ENCODE data around the gene UNC5A.

UNC5A gene

GRCh38 chr5:176781638-176782570, 28.5 kb upstream of the UNC5A start:
- no peak for DNase-seq (ENCODE audit: low read depth)

DNA sequence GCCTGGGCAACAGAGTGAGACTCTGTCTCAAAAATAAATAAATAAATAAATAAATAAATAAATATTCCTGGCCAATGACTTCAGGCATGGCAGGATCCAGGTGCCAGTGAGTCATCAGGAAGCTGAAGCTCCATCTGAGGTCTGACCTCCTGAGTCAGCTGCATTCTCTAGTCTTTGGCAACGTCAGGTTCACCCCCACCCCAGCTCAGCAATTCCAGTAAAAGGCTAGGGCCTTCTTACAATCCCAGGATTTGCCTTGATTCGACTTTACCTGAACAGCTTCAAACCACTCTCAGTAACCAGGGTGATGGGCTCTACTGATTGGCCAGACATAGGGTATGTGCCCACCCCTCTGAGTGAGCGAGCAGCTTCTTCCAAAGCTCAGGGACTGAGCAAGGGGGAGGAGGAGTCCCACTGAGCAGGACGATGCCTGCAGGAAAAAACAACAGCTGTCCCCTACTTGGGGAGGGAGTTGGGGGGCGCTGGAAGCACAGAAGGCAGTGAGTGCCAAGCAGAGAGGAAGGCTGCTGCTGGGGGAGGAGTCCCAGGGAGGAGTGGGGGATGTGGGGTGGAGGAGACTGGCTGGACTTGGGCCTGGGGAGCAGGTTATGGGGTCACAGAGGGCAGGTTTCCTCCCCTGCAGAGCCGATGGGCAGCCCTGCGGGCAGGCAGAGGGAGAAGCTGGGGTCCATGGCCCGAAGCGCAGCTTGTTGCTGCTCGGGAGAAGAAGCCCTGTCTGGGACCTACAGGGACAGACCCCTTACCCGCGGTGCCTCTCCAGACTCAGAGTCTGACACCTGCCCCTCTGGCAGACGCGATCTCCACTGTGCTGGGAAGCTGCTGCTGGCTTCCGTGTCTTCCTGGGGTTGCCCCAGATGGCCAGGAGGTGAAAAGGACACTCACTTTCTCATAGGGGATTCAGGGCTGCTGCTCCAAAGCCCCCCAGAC, 25.9 kb upstream of the UNC5A start:
- no peak for DNase-seq (ENCODE audit: low read depth)

DNA sequence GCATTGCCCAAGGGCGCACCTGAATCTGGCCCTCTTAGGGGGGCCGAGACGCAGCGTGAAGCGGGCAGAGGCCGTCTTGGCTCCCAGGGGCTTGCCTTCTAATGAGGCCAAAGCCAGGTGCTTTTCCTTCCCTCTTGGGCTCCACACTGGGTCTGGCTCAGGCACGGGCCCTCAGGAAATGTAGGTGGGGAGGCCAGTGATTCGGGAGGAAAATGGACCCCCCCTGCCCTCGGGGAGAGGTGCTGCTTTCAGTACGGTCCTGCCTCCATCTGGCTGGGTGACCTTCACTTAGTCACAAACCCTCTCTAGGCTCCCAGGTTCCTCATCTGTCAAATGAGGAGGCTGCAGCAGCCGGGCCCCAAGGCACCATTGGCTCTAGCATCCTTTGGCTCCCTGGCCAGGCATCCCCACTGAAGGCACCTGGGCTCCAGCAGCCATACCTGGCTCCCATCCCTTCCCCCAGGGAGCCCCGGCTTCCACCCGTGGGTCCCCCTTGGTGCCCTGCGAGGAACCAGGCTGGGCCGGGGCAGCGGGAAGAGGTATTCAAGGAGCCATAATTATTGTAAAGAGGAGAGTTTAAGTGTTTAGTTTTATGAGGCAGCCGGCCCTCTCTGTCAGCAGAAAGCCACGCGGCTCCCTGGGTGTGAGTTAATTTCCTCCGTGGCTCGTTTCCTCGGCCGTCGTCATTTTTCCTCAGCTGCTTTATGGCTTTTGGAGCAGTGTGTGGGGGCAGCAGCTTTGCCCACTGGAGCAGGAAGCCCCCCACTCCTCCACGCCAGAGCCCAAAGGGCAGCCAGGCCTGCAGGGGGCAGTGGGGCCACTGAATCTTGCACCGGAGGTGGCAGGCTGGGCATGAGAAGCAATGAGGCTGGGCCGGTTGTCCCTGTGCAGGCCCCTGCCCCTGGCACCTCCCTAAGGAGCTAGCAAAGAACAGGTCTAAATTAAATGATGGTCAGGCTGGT, 24.9 kb upstream of the UNC5A start:
- no peak for DNase-seq (ENCODE audit: low read depth)

GRCh38 chr5:176787676-176788075, 22.7 kb upstream of the UNC5A start:
- no peak for DNase-seq (ENCODE audit: low read depth)

DNA sequence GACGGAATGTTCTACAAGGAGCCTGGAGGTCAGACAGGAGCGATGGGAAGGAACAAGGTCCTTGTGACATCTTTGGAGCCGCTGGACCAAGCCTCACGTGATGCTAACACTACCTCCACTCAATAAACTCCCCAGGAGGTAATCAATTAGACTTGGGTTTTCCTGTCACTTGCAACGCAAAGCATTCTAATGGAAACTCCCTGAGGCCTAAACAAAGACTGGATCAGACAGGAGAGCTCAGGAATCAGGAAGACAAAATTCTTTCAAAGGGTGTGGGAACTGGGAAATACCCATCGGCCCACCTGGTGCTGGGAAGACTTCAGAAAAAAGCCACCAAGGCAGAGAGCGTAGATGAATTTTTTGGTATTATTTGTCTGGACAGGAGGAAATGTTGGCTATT, 22.3 kb upstream of the UNC5A start:
- DNase-seq (ENCODE audit: low read depth): no peak

DNA sequence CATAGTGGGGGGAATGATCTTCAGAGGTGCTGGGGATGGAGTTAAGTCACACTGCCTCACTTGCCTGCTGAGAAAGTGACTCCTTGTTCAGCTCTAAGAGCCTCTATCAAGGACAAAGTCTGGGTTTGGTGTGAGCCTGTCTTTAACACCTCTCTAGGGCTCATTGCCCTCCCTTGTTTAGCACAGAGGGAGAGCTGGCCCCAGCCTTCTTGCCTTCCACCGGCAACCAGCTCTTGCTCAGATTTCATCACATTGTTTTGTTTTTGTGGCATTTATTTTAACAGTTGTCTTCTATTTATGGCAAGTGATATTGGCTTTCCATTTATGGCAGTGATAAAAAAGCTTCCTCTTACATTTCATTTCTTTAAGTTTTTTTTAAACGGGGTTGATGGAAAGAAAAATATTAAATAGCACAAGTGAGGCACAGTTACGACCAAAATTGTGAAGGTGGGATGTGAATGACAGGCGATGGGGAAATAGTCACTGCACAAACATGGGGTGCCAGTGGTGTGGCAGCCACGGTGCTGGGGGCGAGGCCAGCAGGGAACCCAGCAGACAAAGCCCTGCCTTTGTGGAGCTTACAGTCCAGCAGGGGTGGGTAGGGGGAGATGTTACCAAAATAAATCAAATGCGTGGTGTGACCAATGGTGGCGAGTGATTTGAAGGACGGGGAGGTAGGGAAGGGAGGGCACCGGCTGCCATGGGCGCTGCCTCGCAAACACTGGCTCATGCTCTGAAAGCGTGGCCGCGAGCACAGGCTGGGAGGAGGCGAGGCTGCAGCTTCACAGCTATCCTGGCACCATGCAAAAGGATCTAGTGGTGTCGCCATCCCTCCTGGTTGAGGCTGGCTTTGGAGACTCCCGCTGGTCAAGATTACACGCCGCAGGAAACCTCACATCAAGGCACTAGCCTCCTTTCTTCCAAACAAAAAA, 21.2 kb upstream of the UNC5A start:
- DNase-seq (ENCODE audit: low read depth): no peak

DNA sequence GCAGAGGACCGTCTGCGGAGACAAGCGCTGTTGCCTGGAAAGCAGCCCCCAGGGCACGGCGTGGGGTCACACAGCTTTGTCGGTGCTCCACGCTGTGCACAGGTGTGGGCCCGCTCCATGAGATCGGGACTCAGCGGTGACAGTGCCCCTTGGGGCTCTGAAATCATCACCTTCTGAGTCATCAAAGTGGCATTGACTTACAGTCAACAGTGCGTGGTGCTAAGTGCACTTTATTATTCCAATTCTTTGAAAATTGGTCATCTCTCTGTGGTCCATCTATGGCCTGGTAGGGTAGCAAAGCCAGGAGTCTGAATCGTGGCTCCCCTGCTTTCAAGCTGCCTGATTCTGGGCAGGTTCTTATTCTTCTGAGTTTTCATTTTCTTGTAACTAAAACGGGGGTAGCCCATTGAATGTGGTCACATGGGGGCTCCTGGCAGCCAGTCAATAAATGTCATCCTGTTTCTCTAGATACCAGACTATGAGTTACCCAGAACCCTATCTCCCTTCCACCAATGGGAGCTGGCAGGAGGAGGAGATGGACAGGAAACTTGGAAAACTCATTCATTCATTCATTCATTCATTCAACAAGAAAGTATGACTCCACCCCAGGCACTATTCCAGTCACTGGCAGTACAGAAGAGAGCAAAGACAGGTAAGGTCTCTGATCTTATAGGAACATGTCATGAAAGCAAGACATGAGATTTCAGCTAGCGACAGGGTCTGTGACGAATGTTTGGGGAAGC, 20.3 kb upstream of the UNC5A start:
- no peak for DNase-seq (ENCODE audit: low read depth)

- no peak for DNase-seq (ENCODE audit: low read depth)
These were observed 19.4 kb upstream of the UNC5A start for GRCh38 chr5:176790941-176791340.

DNA sequence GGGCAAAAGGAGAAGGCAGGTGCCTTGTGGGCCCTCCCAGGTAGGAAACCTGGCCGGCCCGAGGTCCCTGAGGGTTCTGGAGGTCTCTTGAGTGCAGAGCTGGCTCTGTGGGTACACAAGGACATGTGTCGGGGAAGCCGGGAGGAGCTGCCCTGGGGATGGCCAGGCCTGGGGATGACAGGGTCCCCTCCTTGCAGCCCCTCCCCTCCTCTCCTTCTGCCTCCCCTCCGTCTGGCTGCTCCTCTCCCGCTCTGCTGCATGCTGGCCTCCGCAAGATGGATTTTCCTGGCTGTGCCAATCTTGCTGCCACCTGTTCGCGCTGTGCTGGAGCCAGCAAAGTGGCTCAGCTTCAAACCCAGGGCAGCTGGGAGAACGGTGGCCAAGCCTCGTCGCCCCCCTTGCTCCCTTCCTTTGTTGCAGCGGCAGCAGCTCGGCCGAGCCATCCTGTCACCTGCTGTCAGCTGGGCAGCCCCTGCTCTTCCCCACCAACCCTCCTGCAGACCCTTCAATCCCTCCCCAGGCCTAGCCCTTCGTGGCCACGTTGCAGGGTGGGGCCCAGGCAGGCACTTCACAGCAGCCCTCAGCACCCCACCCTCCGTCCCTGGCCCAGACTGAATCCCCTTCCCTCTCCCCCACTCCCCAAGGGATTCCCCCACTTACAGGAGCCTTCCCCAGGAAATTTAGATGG, 17.6 kb upstream of the UNC5A start:
- DNase-seq (ENCODE audit: low read depth): no peak

DNA sequence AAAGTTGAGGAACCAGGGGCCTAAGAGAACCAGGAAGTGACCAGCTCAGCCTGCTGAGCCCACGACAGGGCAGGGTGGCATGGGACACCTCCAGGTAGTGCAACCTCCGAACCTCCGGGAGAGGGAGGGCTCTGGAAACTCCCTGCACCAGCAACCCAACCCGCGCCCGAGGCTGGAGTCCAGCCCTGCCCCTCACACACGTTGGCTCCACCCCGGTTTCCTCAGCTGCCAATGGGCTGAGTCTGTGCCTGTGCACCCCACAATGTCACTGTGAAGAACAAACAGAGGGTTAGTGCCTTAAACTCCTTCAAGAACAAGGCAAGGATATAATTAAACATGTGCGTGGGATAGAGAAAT, 17.0 kb upstream of the UNC5A start:
- no peak for DNase-seq (ENCODE audit: low read depth)

DNA sequence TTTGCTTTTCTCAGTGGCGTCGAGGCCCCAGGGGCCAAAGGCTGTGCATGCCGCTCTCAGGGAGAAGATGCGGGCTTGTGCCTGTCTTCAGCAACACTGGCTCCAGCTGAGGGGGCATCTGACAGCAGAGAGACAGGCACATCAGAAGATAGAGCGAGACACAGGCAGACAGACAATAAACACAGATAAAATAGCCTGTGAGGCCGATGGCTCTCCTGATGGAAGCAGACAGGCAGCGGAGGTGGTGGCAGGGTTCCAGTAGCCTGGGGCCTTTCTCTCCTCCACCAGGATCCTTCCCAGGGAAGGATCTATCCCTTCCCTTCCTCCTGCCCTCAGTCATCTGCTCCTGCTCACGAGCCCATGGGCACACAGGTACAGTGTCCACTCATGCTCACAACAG, 16.6 kb upstream of the UNC5A start:
- DNase-seq (ENCODE audit: low read depth): no peak

GRCh38 chr5:176794509-176794908, 15.8 kb upstream of the UNC5A start:
- DNase-seq (ENCODE audit: low read depth): no peak

GRCh38 chr5:176796411-176796810, 13.9 kb upstream of the UNC5A start:
- no peak for DNase-seq (ENCODE audit: low read depth)

- no peak for DNase-seq (ENCODE audit: low read depth)
These were observed 13.4 kb upstream of the UNC5A start for GRCh38 chr5:176796970-176797369.

DNA sequence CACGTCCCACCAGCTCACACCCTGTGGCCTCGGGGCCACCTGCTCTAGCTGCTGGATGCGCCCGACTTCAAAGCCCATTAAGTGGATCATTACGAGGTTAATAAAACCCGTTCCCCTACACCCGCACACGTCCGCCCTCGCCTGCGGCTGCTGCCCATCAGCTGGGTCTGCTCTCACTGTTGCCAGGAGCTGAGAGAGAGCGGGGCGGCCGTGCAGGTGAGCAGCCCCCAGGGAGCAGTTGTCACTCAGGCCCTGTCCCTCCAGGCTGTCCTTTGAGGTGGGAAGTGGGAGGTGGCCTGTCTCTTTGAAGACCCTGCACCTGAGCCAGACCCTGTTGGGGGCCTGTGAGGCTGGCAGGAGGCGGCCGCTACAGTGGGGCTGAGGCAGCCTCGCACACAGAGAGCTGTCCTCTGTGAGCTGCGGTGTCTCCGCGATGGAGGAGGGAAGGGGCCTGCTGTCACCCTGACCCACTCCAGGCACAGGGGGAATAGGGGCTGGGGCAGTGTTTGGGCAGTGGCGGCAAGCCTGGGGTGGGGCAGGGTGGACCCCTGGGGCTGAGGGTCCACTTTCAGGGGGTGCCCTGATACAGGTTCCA, 12.8 kb upstream of the UNC5A start:
- DNase-seq (ENCODE audit: low read depth): no peak

GRCh38 chr5:176798086-176798876, 12.1 kb upstream of the UNC5A start:
- no peak for DNase-seq (ENCODE audit: low read depth)

DNA sequence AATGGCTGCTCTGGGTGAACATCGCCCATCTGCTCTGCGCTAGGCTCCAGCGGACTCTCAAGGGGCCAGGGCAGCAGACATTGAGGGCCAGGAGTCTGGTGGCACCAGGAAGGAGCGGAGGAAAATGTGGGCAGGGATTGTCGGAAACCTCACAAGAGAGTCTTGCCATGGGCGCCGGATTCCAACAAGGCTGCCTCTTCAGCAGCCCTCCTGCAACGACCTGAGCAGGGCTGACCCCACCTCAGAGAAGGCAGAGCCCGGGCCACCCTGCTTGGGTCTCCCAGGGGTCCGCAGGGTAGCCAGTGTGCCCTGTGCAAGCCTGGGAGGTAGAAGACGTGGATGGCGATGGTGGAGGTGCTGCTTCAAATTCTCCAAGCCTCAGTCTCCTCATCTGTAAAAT, 11.4 kb upstream of the UNC5A start:
- DNase-seq (ENCODE audit: low read depth): no peak

DNA sequence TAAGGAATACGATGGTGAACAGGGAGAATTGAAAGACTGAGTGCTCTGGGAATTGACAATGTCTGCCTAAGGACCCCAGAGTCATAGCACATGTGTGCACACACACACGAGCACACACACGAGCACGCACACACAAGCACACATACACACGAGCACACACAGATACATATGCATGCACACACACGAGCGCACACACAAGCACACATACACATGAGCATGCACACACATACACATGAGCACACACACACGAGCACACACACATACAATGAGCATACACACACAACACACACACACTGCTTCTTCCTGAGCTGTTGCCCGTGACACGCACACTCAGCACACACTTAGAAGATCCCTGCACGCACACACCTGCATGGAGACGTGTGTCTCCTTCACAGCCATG, 10.9 kb upstream of the UNC5A start:
- DNase-seq (ENCODE audit: low read depth): no peak
